Stimulated activated CD4-positive, alpha-beta T cell treated with anti-CD3 and anti-CD28 coated beads, Interleukin-4, amount 100 ng/mL, for 24 hours (primary cell): Measurements from ENCODE around the gene MEF2C.
"Not testable (repeated sequence)": the region's sequence is repeated elsewhere in the genome, so short reads cannot be mapped to it uniquely, and the experiment has no call there.

Source experiments
- DNase-seq: peaks from one replicate; pipeline ENCODE4 v3.0.0-alpha.2; 2020

Gene MEF2C

DNA sequence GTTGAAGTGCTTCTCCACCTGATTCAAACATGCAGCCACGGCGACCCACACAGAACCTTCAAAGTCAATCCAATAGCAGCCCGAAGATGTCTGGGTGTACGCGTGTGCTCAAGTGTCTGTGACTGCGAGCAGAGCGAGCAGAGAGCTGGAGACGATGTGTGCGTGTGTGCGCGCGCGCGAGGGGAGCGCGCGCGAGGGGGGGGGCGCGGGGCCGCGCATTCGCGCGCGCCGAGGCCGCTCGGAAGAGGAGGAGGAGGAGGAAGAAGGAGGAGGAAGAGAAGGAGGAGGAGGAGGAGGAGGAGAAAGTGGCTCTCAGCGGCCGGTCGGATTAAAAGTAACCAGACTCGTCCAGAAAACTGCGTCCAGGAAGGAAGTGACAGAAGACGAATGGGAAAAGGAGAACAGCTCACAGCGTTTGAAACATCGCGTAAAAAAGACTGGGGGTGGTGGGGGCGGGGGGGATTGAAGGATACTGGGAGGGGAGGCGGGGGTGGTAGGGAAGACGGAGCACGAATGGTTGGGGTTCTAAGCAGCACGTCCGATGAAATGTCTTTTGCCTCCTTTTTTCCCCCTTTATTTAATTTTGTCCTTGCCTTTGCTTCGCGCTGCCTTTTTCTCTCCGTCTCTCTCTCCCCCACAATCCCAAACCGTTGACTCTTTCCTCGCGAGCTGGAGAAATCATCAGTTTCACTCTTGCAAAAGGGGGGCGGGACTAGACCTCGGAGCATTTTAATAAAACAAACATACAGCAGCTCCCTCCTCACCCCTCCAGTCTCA, at the start of gene MEF2C:
TSS of gene MEF2C (minus strand) at position 126 of the 777 bp plus-strand sequence. CDS start 59,396 bp downstream, outside the sequence.
- DNase-seq: no peak

DNA sequence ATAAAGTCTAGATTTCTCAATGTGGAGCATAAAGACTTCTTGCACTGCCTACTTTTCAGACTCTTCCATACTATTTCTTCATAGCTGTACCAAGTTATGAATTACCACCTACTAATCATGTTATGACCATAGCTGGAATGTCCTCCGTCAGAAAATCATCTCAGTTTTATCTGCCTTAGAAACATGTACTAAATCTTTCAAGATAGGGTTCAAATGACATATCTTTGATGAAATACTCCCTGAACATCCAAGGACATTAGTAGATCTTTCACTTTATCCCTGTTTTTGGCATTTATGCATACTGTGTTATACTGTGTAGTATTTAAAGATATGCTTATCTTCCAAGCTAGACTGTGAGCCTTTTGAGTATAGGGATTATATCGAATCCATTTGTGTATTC, 49.6 kb upstream of the MEF2C start:
- no peak for DNase-seq

DNA sequence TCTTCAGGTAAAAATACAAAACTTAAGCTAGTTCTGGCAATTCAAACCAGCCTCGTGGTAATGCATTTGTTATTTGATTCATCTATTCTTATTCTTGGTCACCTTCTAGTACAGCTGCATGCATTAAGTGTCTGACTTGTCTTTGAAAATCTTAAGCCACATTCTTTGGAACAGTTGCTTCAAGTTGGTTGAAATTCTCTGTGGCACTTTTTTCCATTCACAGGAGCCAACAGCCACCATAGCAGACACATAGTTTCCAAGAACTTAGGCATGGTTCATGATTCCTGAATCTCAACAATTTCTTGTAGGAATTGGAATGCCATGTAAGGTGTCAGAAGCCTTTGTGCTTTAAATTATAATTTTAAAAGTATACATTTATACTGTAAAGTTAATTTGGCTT, 47.4 kb upstream of the MEF2C start:
- no peak for DNase-seq

DNA sequence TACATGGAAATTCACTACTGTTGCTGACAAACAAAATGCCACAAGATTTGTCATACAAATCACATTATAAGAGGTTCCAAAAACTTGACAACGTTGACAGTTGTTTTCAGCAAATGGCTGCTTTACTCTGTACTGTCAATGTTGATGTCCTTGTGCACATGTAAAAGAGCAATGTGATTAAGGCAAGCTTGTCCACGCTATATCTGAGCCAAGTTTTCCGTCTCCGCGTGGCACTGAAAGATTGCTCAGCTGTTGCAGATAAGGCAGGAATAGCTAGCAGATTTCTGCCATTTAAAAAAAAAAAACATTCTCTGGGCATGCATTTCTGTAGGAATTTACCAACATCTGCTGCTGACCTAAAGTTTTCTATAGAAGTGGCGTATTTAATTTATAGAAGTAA, 46.4 kb upstream of the MEF2C start:
- no peak for DNase-seq

- no peak for DNase-seq
These were observed 43.8 kb upstream of the MEF2C start for GRCh38 chr5:88926774-88927173.

DNA sequence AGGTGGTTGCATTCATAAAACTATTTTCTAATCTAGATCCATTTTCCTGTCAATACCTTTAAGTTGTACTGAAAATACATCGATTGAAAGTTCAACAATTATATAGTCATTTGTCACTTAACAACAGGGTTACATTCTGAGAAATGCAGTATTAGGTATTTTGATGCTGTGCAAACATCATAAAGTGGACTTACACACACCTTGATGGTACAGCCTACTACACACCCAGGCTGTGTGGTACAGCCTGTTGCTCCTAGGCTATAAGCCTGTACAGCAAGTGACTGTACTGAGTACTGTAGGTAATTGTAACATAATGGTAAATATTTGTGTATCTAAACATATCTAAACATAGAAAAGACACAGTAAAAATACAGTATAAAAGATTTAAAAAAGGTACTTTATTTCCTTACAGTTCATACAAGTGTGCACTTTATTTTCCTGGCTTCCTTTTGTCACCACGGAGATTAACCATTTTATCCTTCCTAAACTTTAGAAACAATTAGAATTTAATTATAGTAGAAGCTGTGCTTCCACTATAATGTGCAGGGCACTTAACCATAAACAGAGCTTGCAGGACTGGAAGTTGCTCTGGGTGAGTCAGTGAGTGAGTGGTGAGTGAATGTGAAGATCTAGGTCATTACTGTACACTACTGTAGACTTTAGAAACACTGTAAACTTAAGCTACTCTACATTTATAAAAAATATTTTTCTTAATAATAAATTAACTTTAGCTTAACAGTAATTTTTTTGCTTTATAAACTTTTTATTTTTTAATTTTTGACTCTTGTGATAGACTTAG, 42.9 kb upstream of the MEF2C start:
- no peak for DNase-seq

- DNase-seq: no peak
These were observed 41.3 kb upstream of the MEF2C start for GRCh38 chr5:88924330-88924657.

GRCh38 chr5:88923623-88924329, 40.8 kb upstream of the MEF2C start:
- no peak for DNase-seq

- not testable (repeated sequence) for DNase-seq
These were observed 29.8 kb upstream of the MEF2C start for GRCh38 chr5:88912743-88913142.

GRCh38 chr5:88911059-88911572, 28.1 kb upstream of the MEF2C start:
- DNase-seq: not testable (repeated sequence)

- not testable (repeated sequence) for DNase-seq
These were observed 21.5 kb upstream of the MEF2C start for GRCh38 chr5:88904478-88904877.

GRCh38 chr5:88903966-88904365, 21.0 kb upstream of the MEF2C start:
- not testable (repeated sequence) for DNase-seq

GRCh38 chr5:88901077-88901476, 18.1 kb upstream of the MEF2C start:
- DNase-seq: not testable (repeated sequence)

DNA sequence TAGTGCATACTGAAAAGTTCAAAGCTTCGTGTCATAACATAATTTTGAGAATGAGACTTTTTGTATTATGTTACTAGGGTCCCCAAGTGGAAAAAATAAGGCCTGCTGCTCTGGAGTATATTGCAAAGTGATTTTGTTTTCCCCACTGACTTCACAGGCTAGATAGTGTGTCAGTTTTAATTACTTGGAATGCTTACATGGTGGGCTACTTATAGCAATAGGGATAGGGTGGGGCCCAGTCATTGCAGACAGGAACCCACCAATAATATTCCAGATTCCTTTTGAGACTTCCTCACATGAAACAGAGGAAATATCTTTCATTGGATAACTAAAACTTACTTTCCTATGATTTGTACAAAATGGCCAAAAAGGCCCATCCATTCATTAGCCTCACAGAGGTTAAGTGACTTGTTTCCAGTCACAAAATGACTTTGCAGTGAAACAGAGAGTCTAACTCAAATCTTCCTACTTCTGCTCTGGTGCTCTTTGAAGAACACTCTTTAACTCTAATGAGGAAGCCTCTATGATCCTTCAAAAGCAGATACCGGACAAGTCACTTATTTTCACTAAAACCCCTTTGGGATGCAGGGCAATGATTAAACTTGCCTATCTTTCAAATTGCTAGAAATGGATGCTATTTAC, 16.2 kb upstream of the MEF2C start:
- no peak for DNase-seq

DNA sequence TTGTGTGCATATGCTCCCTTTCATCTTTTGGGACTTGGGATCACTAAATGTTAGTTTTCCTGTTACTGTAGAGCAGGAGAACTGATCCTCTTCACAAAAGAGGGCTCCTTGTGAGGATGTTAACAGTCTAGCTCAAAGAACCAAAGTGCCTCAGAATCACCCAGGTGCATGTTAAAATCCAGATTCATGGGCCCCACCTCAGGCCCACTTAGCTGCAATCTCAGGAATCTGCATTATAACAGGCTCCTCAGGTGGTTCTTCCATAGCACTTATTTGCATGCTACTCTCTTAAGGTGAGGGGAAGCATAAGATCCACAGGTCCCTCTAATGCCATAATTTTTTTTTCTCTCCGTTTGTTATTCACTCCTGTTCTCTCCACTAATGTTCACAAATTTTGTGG, 14.8 kb upstream of the MEF2C start:
- no peak for DNase-seq

- DNase-seq: no peak
These were observed 12.9 kb upstream of the MEF2C start for GRCh38 chr5:88895681-88896501.

DNA sequence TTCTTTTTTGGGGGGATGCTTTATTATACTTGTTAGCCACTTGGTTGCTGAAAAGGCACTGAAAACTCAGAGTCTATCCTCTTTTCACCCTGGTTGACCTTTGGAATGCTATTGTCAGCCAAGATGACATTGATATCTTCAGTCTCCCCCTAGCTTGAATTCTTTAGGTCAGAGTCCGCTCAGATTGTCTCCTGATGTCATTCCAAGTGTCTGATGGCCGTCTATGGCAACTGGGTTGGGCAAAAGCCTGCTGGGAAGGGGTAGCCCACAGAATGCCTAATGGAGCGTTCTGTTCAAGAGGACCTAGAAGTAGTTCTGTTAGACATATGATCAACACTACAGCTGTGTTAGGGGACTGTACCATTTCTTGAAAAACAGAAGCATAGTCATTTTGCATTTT, 9.7 kb upstream of the MEF2C start:
- DNase-seq: no peak

DNA sequence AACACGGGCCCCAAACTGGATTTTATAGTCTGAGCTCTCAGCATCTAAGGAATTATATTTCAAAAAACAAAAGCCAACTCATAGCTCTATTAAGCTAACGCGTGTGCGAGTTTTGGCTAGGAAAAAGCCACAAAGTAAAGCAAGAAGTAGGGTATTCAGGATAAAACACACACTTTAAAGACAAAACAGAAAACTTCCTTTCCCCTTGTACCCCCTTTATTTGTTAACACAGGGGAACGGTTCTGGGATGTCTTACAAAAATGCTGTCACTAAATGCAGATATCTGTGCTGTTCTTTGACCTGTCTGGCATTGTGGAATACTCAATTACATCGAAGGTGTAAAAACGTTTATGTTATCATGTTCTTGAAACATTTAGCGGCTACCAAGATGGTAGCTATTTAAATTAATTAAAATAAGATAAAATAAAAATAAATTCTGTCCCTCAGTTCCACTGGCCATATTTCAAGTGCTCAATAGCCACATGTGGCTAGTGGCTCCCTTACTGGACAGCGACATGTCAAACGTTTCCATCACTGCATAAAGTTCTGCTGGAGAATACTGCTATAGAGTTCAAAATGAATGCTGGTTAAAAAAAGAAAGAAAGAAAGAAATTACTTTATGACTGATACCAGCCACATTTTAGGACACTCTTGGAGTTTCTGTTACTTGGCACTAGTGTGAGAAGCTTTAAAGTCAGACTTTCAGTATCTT, 7.2 kb upstream of the MEF2C start:
- DNase-seq: no peak

GRCh38 chr5:88889189-88890069, 6.4 kb upstream of the MEF2C start:
- DNase-seq: no peak

DNA sequence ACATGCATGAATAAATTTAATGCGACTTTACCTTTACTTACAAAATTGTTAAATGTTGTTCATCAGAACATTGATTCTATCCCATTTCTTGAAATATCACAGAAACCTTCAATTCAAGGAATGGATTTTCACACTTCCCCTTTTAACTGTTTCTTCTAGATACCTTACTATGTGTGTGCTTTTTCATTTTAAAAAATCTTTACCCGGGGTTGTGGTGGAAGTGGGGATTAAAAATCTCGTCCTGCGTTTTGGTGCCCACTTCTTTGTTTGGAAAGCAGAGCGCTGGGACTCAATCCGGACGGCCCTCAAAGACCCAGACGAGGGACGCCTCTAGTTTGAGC, 5.8 kb upstream of the MEF2C start:
- no peak for DNase-seq
